NB4 (cell line): Measurements from ENCODE around the gene FTCD.
"Not testable (repeated sequence)": the region's sequence is repeated elsewhere in the genome, so short reads cannot be mapped to it uniquely, and the experiment has no call there.

Experiments used
- DNase-seq: peaks from one replicate; pipeline ENCODE4 v3.0.0; 2010; ENCODE audit warnings: low read depth
- H3K4me3 ChIP-seq: one replicate; pipeline ENCODE4 v1.5.1; 2011; ENCODE audit warnings: mild to moderate bottlenecking, low read depth, low read length, moderate library complexity
- CTCF ChIP-seq: IDR thresholded peaks from one replicate; pipeline ENCODE4 v1.5.1; 2012; ENCODE audit warnings: low read depth, low read length
- MAX ChIP-seq: IDR thresholded peaks from 2 replicates; pipeline ENCODE4 v1.6.1; 2011; ENCODE audit warnings: low read depth, low read length
- MYC ChIP-seq: IDR thresholded peaks from 2 replicates; pipeline ENCODE4 v1.6.1; 2011; ENCODE audit warnings: low read depth, low read length
- POLR2A ChIP-seq: IDR thresholded peaks from 2 replicates; pipeline ENCODE4 v1.6.1; 2011; ENCODE audit warnings: mild to moderate bottlenecking; ENCODE audit not compliant: insufficient read length; ENCODE audit errors: extremely low read depth

The FTCD gene

GRCh38 chr21:46144464-46145070 lies 10.8 kb downstream of the FTCD start:
- H3K4me3 ChIP-seq: no peak overlapping the region
- TF ChIP-seq MYC (no peak), CTCF (no peak), MAX (no peak), POLR2A (no peak)
- no peak for DNase-seq

- H3K4me3 ChIP-seq: no peak overlapping the region
- no peak for DNase-seq
- TF ChIP-seq MAX (no peak), POLR2A (no peak), MYC (no peak), CTCF (no peak)
These were observed 12.6 kb downstream of the FTCD start for GRCh38 chr21:46142582-46143473.

GRCh38 chr21:46141767-46142581 lies 13.4 kb downstream of the FTCD start:
- TF ChIP-seq MAX (no peak), POLR2A (no peak), MYC (no peak)
- DNase-seq: no peak
- no peak overlapping the region for H3K4me3 ChIP-seq

GRCh38 chr21:46140352-46141003 lies 14.9 kb downstream of the FTCD start:
- H3K4me3 ChIP-seq, DNase-seq: not testable (repeated sequence)

GRCh38 chr21:46139686-46140085 lies 15.7 kb downstream of the FTCD start:
- DNase-seq: no peak
- TF ChIP-seq MAX (no peak), POLR2A (no peak), MYC (no peak)
- H3K4me3 ChIP-seq: no peak overlapping the region

GRCh38 chr21:46138383-46138970 lies 16.9 kb downstream of the FTCD start:
- DNase-seq: no peak
- no peak overlapping the region for H3K4me3 ChIP-seq
- TF ChIP-seq MAX: no peak
- no peak for TF ChIP-seq CTCF
- no peak for TF ChIP-seq POLR2A
- TF ChIP-seq MYC: no peak
